Activated CD4-positive, alpha-beta T cell treated with anti-CD3 and anti-CD28 coated beads, Interleukin-2, amount 50 U/mL, for 1 hour (primary cell): ENCODE results near the gene TLR5.
A peak's percentile ranks its signal among the peaks of the same experiment; 100 is the strongest.

Experiments used
- DNase-seq: peaks from one replicate; pipeline ENCODE4 v3.0.0-alpha.2; 2020

TLR5 gene

GRCh38 chr1:223109581-223110026 lies 33.4 kb downstream of the TLR5 start:
- no peak for DNase-seq

GRCh38 chr1:223106856-223107255 lies 36.2 kb downstream of the TLR5 start:
- DNase-seq = no peak

- DNase-seq = no peak
These were observed 37.5 kb downstream of the TLR5 start for GRCh38 chr1:223105568-223105967.

DNA sequence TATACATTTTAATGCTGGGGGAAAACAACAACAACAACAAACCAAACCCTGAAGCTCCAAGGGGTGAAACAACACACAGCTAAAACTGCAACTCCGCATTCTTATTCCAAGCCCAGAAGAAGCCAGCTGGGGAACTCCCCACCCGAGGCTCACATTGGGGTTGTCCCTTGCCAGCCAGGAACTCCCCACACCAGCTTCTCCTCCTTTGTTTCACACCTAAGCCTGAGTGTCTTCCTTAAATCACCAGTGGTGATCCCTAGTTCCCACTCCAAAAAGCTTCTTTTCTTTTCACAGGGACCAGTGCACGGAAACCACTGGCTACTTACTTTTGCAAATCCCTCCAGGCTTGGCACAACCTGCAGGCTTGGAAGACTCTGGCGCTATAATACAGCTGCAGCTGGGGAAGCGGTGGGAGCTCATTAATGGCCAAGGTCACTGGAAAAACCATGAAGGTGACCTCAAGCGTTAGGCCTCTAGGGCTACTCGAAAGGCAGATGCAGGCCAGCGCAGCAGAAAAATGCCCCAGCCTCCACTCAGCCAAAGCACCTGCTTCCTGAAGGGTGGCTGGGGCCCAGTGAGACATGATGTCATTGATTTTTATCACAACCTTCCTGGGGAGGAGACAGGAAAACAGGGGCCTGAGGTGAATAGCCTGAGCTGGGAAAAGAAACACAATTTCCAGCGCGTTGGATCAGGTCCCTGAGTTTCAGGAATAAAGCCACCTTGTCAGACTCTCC lies 40.1 kb downstream of the TLR5 start:
- DNase-seq = no peak

GRCh38 chr1:223097713-223098112 lies 45.3 kb downstream of the TLR5 start:
- no peak for DNase-seq

- DNase-seq = no peak
These were observed 47.2 kb downstream of the TLR5 start for GRCh38 chr1:223095870-223096269.

DNA sequence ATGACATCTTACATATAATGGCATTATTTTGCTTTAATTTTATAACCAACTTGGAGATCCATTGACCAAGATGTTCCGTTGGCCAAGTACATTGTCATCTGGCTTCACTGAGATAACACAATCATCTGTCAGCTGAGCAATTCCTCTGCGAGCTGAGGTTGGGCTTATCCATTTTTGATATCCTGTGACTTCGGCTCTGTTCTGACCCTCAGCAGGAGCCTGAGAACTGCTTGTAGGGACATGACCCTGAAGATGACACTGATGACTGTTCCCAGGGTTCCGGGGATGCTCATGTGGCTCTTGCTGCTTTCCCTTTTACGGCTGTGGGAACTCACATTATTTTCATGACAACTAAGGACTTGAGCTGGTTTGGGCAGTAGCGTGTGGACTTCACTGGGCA lies 51.2 kb downstream of the TLR5 start:
- no peak for DNase-seq

DNA sequence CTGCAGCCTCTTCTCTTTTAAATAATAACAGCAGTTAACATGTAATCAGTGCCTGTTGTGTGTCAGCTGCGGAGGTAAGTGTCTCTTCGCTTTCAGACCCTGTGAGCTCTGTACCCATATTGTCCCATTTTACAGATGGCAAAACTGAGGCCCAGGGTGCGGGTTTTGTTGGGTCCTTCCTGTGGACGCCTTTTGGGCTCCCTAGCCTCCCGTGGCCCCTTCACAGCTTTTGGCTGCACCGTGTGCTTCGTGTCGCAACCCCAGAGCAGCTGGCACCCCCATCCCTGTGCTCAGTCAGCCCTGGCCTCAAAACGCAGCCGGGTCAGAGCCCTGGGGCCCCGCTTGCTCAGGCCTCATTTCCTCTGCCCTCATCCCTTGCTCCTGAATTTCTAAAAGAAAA lies 53.8 kb downstream of the TLR5 start:
- no peak for DNase-seq

- DNase-seq = no peak
These were observed 54.3 kb downstream of the TLR5 start for GRCh38 chr1:223088713-223089240.

DNA sequence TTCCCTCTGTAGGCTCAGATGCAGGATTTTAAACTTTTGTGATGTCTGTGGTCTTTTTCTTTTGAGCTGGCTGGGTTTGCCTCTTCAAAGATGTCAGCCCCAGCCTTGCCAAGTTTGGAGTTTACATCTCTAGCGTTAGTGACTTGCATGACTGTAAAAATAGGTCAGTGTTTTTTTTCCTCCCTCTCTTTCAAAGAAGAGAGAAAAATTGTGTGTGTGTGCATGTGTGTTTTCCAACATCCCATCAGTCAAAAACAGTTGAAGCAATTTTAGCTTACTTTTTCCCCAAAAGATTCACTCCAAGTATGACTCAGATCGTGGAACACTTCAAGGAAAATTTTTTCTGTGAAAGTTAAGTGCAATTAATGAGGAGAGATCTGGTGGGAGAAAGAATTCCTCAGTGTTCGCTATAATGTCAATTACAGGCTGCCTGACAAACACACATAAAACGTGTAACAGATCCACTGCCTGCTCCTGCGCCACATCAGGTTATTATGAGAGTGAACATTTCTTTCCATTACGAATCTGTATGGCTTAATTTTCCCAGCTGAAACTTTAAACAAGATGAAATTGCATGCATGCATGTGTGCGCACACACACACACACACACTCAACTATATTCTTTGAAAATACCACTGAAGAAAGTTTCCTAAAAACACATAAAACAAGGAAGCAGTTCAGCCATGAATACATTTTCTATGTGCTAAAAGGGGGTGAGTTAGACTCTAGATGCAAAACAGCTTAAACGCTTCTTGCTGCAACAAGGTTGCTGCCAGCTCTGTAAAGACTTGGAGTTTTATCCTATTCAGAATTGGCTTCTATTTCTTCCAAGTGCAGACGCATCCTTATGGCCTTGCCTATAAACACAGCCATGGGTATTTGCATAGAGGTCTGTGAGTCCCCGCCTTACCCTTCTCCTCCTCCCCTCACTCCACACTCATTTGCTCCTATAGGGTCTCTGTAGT lies 55.5 kb downstream of the TLR5 start:
- no peak for DNase-seq

- DNase-seq = no peak
These were observed 58.6 kb downstream of the TLR5 start for GRCh38 chr1:223084464-223084866.

GRCh38 chr1:223083831-223084230 lies 59.2 kb downstream of the TLR5 start:
- DNase-seq = no peak

DNA sequence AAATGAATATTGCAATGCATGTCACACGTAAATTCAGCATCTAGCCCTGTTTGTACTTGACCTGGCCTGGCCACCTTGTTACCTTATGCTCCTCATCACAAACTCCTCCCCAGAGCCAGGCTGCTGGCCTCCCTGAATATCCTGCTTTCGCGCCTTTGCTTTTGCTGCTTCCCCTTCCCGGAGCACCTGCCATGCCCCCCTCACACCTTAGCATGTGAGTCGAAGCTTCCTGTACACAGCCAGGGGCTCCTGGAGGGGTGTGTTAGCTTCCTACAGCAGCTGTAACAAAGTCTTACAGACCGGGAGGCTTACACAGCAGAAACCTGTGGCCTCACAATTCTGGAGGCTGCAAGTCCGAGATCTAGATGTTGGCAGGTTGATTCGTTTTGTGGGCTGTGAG lies 60.1 kb downstream of the TLR5 start:
- DNase-seq = no peak

- peak; percentile 65 for DNase-seq
These were observed 61.7 kb downstream of the TLR5 start for GRCh38 chr1:223081181-223081994.

- DNase-seq = no peak
These were observed 63.5 kb downstream of the TLR5 start for GRCh38 chr1:223079498-223079897.

- no peak for DNase-seq
These were observed 65.7 kb downstream of the TLR5 start for GRCh38 chr1:223077247-223077833.

DNA sequence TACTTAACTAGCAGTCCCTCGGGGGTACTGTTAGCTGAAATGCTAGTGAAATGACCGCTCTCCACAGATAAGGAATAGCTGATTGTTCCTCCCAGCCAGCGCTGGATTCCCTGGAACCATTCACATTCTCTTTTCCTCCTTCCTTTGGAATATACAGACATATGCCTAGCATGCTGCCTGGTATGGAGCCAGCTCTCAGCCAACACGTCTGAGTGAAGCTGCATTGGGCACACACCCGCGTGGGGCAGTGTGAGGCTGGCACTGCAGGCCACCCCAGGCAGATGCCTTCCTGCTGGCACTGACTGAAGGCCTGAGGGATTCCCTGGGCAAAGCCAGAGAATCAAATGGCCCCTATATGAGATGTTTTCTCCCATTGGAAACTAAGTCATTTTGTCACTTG lies 66.7 kb downstream of the TLR5 start:
- DNase-seq = no peak

- DNase-seq = no peak
These were observed 67.2 kb downstream of the TLR5 start for GRCh38 chr1:223075834-223076233.

GRCh38 chr1:223074445-223075300 lies 68.4 kb downstream of the TLR5 start:
- no peak for DNase-seq

- no peak for DNase-seq
These were observed 74.0 kb downstream of the TLR5 start for GRCh38 chr1:223068900-223069665.

DNA sequence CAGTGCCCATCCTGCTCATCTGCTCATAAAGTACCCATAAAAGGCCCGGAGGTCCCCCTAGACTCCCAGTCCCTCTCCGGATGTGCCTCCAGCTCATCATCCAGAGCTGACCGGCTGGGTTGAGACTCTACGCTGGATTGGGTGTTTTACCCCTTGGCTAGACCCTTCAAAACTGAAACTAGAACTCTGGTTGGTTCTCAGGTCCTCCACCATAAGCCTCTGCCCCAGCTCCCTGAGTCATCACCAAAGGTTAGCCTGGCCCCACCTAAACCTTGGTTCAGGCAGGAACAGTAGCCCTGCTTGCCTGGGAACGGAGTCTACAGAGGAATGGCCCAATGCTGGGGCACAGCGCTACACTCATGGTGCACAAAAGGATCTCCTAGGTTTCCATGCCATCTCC lies 75.1 kb downstream of the TLR5 start:
- no peak for DNase-seq
